Keratinocyte (primary cell): Measurements from ENCODE around the gene SMC1B.

ENCODE experiments used
- EZH2 ChIP-seq: IDR thresholded peaks from one replicate; pipeline ENCODE4 v1.6.1; 2012; ENCODE audit warnings: inconsistent platforms, mild to moderate bottlenecking, low read length, moderate library complexity
- TF ChIP-seq, protein P1 (sequence below), 3 experiments: IDR thresholded peaks in 1 of 3; conservative IDR thresholded peaks in 1 of 3; optimal IDR thresholded peaks in 1 of 3; 2 replicates in 2 of 3; 3 replicates in 1 of 3; pipeline versions ENCODE3 to v1.5.1; 2011; ENCODE audit warnings: low read length in 3 of 3, mild to moderate bottlenecking in 3 of 3, moderate library complexity in 2 of 3, control low read depth in 1 of 3, inconsistent platforms in 1 of 3; ENCODE audit not compliant: insufficient read depth in 2 of 3; ENCODE audit errors: extremely low read depth in 1 of 3

DNA sequence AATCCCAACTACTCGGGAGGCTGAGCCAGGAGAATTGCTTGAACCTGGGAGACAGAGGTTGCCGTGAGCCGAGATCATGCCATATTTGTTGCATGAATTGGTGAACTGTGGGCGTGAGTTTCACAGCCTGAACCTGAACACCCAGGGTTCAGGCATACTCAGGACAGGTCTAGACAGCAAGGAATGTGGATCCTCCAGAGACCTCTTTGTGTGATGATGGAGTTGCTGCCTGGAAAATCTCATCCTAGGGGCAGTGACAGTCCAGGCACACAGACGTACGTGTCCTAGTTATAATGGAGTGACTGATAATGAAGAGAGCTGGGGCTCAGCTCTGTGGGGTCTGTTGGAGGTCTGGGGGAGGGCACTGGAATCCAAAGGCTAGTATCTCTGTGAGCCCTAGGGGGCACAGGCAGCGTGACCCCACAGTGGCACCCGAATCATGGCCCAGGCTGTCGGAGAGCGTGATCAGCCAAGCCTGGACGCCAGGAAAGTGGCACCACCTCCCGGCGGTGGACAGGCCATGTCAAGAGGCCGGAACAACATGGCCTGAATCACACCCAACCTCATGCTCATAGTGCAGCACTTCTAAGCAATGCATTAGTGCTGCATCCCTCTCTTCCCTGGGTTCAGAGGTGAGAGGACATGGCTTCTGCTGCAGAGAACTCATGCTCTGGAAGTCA lies 31.8 kb upstream of the SMC1B start:
- TF ChIP-seq, protein P1, sequence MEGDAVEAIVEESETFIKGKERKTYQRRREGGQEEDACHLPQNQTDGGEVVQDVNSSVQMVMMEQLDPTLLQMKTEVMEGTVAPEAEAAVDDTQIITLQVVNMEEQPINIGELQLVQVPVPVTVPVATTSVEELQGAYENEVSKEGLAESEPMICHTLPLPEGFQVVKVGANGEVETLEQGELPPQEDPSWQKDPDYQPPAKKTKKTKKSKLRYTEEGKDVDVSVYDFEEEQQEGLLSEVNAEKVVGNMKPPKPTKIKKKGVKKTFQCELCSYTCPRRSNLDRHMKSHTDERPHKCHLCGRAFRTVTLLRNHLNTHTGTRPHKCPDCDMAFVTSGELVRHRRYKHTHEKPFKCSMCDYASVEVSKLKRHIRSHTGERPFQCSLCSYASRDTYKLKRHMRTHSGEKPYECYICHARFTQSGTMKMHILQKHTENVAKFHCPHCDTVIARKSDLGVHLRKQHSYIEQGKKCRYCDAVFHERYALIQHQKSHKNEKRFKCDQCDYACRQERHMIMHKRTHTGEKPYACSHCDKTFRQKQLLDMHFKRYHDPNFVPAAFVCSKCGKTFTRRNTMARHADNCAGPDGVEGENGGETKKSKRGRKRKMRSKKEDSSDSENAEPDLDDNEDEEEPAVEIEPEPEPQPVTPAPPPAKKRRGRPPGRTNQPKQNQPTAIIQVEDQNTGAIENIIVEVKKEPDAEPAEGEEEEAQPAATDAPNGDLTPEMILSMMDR (optimal IDR thresholded peaks at IDR 0.05 in 1 of 3, IDR thresholded peaks at IDR 0.05 in 1 of 3, conservative IDR thresholded peaks at IDR 0.05 in 1 of 3; ENCODE audit: extremely low read depth in 1 of 3, insufficient read depth in 2 of 3, low read length in 3 of 3), result no peak
- no peak for TF ChIP-seq EZH2
